ENCODE measurements around the gene BRIX1. TPM values are rescaled to one million over a fixed set of nuclear protein-coding genes. Genes with fewer than 3 reads are reported as not detected.

Gene BRIX1
- total and polyA plus RNA-seq, 9 of the 15 experiments (the other 6 are each of a cell fraction or from before 2014, with no cell fraction given): 115 to 193 (median 159) TPM

- peak in 1 of 2 experiments; percentile 44; a peak in 1 of 4 replicates for TF ChIP-seq FOXK2 (conservative IDR thresholded peaks at IDR 0.05 in 1 of 2, IDR thresholded peaks at IDR 0.05 in 1 of 2; ENCODE audit: low read depth in 2 of 2)
Measured at GRCh38 chr5:34957857-34958690, 42.6 kb downstream of the BRIX1 start (continued).

GRCh38 chr5:34959323-34959722 is 43.8 kb downstream of the BRIX1 start:
- H3K4me3 ChIP-seq: no peak overlapping the region
- no peaks in the 10 kb centered on the region for H3K4me1 ChIP-seq (replicated peaks in 1 of 2; ENCODE audit: control insufficient read depth in 2 of 2, insufficient read depth in 2 of 2, low read length in 2 of 2)
- CTCF ChIA-PET (ENCODE audit: low intra/inter-chr PET ratio): no interaction called here
- DNase-seq (ENCODE audit: extremely low read depth in 1 of 4, low spot score in 3 of 4) (peak in 3 of 4 experiments; percentile 16 to 31 (median 19)), FAIRE-seq (peak; percentile 65), ATAC-seq (peak; percentile 48)
- 35% methylated on average over 1 of the region's 1 CpG for WGBS (ENCODE audit: insufficient coverage, low coverage, missing lambda C conversion rate)
- no peaks in the 10 kb centered on the region for H3K79me2 ChIP-seq (ENCODE audit: control insufficient read depth, insufficient read depth, low read length)
- H4K20me1 ChIP-seq (replicated peaks; ENCODE audit: control insufficient read depth, insufficient read depth, low read length): no peaks in the 10 kb centered on the region
- H3K27me3 ChIP-seq (ENCODE audit: control insufficient read depth in 2 of 2, insufficient read depth in 2 of 2, low read length in 2 of 2): no peaks in the 10 kb centered on the region
- no peak overlapping the region for H2AFZ ChIP-seq (ENCODE audit: low read depth, low read length)
- H3K27ac ChIP-seq (ENCODE audit: extremely low read depth, low read depth, low read length): no peak overlapping the region
- intact Hi-C loops (cut with micrococcal nuclease) (no loop called here), in situ Hi-C loops (cut with MboI) (no loop called here)
- H3K9me3 ChIP-seq (replicated peaks; ENCODE audit: control insufficient read depth, insufficient read depth, low read depth, low read length): no peaks in the 10 kb centered on the region
- H3K9me1 ChIP-seq (ENCODE audit: control insufficient read depth, insufficient read depth, low read length): no peaks in the 10 kb centered on the region
- no peak overlapping the region for H3K4me2 ChIP-seq (ENCODE audit: insufficient read depth, low read length)
- H3K9ac ChIP-seq (ENCODE audit: insufficient read depth in 1 of 2, low read depth in 2 of 2, low read length in 2 of 2): no peak overlapping the region
- BruUV-seq (replicated peaks): no TSS peak
- H3K36me3 ChIP-seq (ENCODE audit: control insufficient read depth, insufficient read depth, low read length): peaks cover 25% of the 10 kb centered on the region; the same call in 2 of the 3 replicates
- POLR2A ChIA-PET: no interaction called here
- TF ChIP-seq TEAD4 (IDR thresholded peaks at IDR 0.05; ENCODE audit: low read length) (peak; percentile 59; the same call in 1 of the 2 replicates), TEAD4 (CRISPR knock-in tag; IDR thresholded peaks at IDR 0.05; ENCODE audit: borderline replicate concordance) (no peak), ZNF217 (CRISPR knock-in tag; IDR thresholded peaks at IDR 0.05) (no peak), THRAP3 (IDR thresholded peaks at IDR 0.05; ENCODE audit: borderline replicate concordance) (no peak), STAT5A (IDR thresholded peaks at IDR 0.05; ENCODE audit: borderline replicate concordance, low read length) (peak; percentile 55; the same call in 1 of the 2 replicates), SREBF1 (IDR thresholded peaks at IDR 0.05; ENCODE audit: borderline replicate concordance, low read depth, low read length) (no peak), KDM1A (IDR thresholded peaks at IDR 0.05) (peak; percentile 14 to 52; a peak in 3 of 4 replicates), HNRNPLL (IDR thresholded peaks at IDR 0.05; ENCODE audit: low read depth, low read length, poor library complexity, severe bottlenecking) (no peak), BHLHE40 (IDR thresholded peaks at IDR 0.05; ENCODE audit: low read length) (peak; percentile 35; the same call in 1 of the 2 replicates), NFATC3 (IDR thresholded peaks at IDR 0.05) (no peak), TBL1XR1 (IDR thresholded peaks at IDR 0.05; ENCODE audit: low read length in 2 of 2) (no peak), MEF2A (IDR thresholded peaks at IDR 0.05; ENCODE audit: control insufficient read depth, low read depth, low read length) (peak; percentile 42; the same call in 1 of the 2 replicates), CUX1 (CRISPR knock-in tag; IDR thresholded peaks at IDR 0.05) (no peak), NFYB (IDR thresholded peaks at IDR 0.05; ENCODE audit: extremely low read depth, insufficient read length) (no peak), ZNF696 (CRISPR knock-in tag; conservative IDR thresholded peaks at IDR 0.05) (no peak)

All from K562 (cell line).